ENCODE data around the gene IQCK. TPM values are rescaled to one million over a fixed set of nuclear protein-coding genes. Genes with fewer than 3 reads are reported as not detected.

Gene IQCK
- total RNA-seq, 6 experiments from 2014 or later = 2.0 to 4.7 (median 3.9) TPM

- intact Hi-C loops (cut with DNase I) = no loop called here
- H3K27me3 ChIP-seq = no peaks in the 10 kb centered on the region
- H3K27ac ChIP-seq = no peak overlapping the region
- 88% methylated on average over 7 of the region's 7 CpGs for WGBS (ENCODE audit: insufficient coverage, low coverage, low lambda C conversion rate, missing lambda C conversion rate)
- no peaks in the 10 kb centered on the region for H3K36me3 ChIP-seq
- no peak overlapping the region for H3K4me3 ChIP-seq
- no peaks in the 10 kb centered on the region for H3K9me3 ChIP-seq
- TF ChIP-seq CTCF (IDR thresholded peaks at IDR 0.05) (no peak), POLR2A (IDR thresholded peaks at IDR 0.05) (no peak)
- no peak for DNase-seq
- H3K4me1 ChIP-seq = no peaks in the 10 kb centered on the region
- no peak for ATAC-seq
Observed at GRCh38 chr16:19760356-19761060, 42.4 kb downstream of the IQCK start.

GRCh38 chr16:19765860-19766553, 47.9 kb downstream of the IQCK start:
- DNase-seq (peak; percentile 45 to 65 (median 53)), ATAC-seq (peak; percentile 38 to 63 (median 56))
- Histone ChIP-seq H3K4me1 (no peaks in the 10 kb centered on the region), H3K9me3 (no peaks in the 10 kb centered on the region), H3K4me3 (no peak overlapping the region), H3K36me3 (no peaks in the 10 kb centered on the region), H3K27me3 (no peaks in the 10 kb centered on the region), H3K27ac (no peak overlapping the region)
- WGBS (ENCODE audit: insufficient coverage, low coverage, low lambda C conversion rate, missing lambda C conversion rate) = 74% methylated on average over 5 of the region's 6 CpGs
- intact Hi-C loops (cut with DNase I) = no loop called here
- TF ChIP-seq POLR2A (IDR thresholded peaks at IDR 0.05) (no peak), CTCF (IDR thresholded peaks at IDR 0.05) (no peak)

- no peak for DNase-seq
- ATAC-seq = peak in 1 of 4 donors; percentile 45
- Histone ChIP-seq H3K9me3 (no peaks in the 10 kb centered on the region), H3K27me3 (no peaks in the 10 kb centered on the region), H3K4me1 (no peaks in the 10 kb centered on the region), H3K36me3 (no peaks in the 10 kb centered on the region), H3K27ac (no peak overlapping the region), H3K4me3 (no peak overlapping the region)
- TF ChIP-seq CTCF (IDR thresholded peaks at IDR 0.05) (no peak), POLR2A (IDR thresholded peaks at IDR 0.05) (no peak)
- intact Hi-C loops (cut with DNase I) = no loop called here
- 93% methylated on average over 2 of the region's 3 CpGs for WGBS (ENCODE audit: insufficient coverage, low coverage, low lambda C conversion rate, missing lambda C conversion rate)
Observed at GRCh38 chr16:19766554-19766884, 48.4 kb downstream of the IQCK start.

- no peak overlapping the region for H3K4me3 ChIP-seq
- intact Hi-C loops (cut with DNase I) = no loop called here
- no peaks in the 10 kb centered on the region for H3K9me3 ChIP-seq
- TF ChIP-seq CTCF (IDR thresholded peaks at IDR 0.05) = no peak
- ATAC-seq = no peak
- H3K4me1 ChIP-seq = no peaks in the 10 kb centered on the region
- H3K27me3 ChIP-seq = no peaks in the 10 kb centered on the region
- no peaks in the 10 kb centered on the region for H3K36me3 ChIP-seq
- WGBS (ENCODE audit: insufficient coverage, low coverage, low lambda C conversion rate, missing lambda C conversion rate) = 90% methylated on average over 3 of the region's 9 CpGs
- no peak for DNase-seq
- no peak overlapping the region for H3K27ac ChIP-seq
Observed at GRCh38 chr16:19766988-19767387, 48.9 kb downstream of the IQCK start.

Measured in right lobe of liver (tissue), 6 donors.